Activated naive CD4-positive, alpha-beta T cell treated with anti-CD3 and anti-CD28 coated beads, Interleukin-2, amount 50 U/mL, for 72 hours (primary cell): ENCODE measurements around the gene MIPEP. TPM values are rescaled to one million over a fixed set of nuclear protein-coding genes. Genes with fewer than 3 reads are reported as not detected.
"Not testable (repeated sequence)": the region's sequence is repeated elsewhere in the genome, so short reads cannot be mapped to it uniquely, and the experiment has no call there.

Experiments used
- ATAC-seq, 2 donors: fragments of 150-1000 bp; cut with Tn5 transposase; 2 replicates each; pipeline ENCODE4 v1.10.0; 2021; ENCODE audit warnings: mild to moderate bottlenecking in 2 of 2, moderate library complexity in 2 of 2
- DNase-seq, 2 donors: peaks; one replicate each; pipeline ENCODE4 v3.0.0; 2021 to 2022; ENCODE audit warnings: low spot score in 2 of 2
- H3K27ac Mint-ChIP-seq, 2 donors: one replicate each; pipeline ENCODE4 v1.8.0; 2022; ENCODE audit warnings: mild to moderate bottlenecking in 2 of 2, mixed read lengths in 2 of 2
- H3K36me3 Mint-ChIP-seq, 2 donors: one replicate each; pipeline ENCODE4 v1.8.0; 2022; ENCODE audit warnings: mixed read lengths in 2 of 2
- H3K9me3 Mint-ChIP-seq, 2 donors: one replicate each; pipeline ENCODE4 v1.8.0; 2022; ENCODE audit warnings: mixed read lengths in 2 of 2
- total RNA-seq, 2 donors: library from RNA; stranded (reverse); gene quantifications; one replicate each; pipeline ENCODE4 v1.2.3, GENCODE V29; 2022

Gene MIPEP
- total RNA-seq, 2 donors from 2014 or later = 4.2 to 17.1 TPM

DNA sequence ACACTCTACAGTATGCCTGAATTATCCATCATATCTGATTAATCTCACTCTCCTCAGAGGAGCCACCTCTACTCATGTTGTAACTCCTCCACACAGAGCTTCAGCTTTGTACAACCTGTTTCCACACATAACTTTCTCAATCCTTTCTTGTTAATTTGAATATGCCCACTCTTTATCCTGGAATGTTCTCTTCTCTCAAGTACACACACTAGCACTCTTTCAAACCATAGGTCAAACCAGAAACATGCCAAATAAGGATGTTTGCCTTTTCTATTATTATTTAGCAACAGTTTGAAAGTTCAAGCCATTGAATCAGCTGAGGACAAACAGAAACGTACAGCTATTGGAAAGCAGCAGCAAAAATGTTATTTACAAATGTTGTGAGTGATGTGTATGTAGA is 110.3 kb downstream of the MIPEP start:
- no peak for ATAC-seq
- H3K27ac Mint-ChIP-seq = no peak overlapping the region
- peaks cover 17 to 18% of the 10 kb centered on the region in 2 donors for H3K36me3 Mint-ChIP-seq
- peaks cover 4 to 9% of the 10 kb centered on the region in 2 donors for H3K9me3 Mint-ChIP-seq
- DNase-seq = no peak

GRCh38 chr13:23778002-23778652 is 111.1 kb downstream of the MIPEP start:
- Mint-ChIP-seq H3K36me3 (peaks cover 13 to 17% of the 10 kb centered on the region in 2 donors), H3K9me3 (peaks cover 4 to 9% of the 10 kb centered on the region in 2 donors), H3K27ac (no peak overlapping the region)
- DNase-seq (no peak), ATAC-seq (no peak)

- DNase-seq (no peak), ATAC-seq (no peak)
- Mint-ChIP-seq H3K9me3 (peaks cover 4 to 9% of the 10 kb centered on the region in 2 donors), H3K27ac (no peak overlapping the region), H3K36me3 (peaks cover 13 to 17% of the 10 kb centered on the region in 2 donors)
Measured at GRCh38 chr13:23777575-23777870, 111.7 kb downstream of the MIPEP start.

DNA sequence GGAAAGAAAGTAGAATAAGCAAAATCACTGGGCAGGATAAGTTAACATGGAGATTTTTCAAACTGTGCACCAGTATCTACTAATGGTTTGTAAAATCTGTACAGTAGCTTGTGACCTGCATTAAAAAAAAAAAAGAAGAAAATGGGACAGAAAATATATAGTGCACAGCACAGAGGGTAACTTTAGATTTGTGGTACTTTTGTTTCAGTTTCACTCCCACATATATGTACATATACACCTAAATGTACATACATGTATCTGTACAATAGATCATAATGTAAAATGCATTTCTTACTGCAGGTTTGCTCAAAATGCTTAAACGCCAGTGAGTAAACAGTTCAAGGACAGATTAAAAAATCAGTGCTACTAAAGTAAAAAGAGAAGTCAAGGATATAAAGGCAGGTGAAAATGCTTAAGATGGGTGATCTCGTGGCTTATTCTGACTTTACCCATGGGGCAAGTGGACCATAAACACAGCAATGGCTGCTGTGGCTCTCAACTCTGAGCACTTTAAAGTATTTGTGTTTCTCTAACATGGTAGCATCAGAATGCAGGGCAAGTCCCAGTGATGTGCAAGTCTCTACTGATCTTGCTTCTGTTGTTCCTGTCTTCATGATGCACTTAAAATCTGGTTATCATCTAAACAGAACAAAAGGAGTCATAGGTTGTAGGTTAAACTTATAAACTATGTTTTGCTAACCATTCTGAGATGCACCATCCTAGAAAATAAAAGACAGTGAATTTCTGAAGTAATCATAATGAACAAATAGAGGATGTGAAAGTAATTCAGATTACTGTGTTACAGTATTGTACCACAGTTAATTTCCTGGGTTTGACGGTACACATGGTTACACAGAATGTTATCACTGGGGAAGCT is 112.3 kb downstream of the MIPEP start:
- H3K27ac Mint-ChIP-seq = no peak overlapping the region
- H3K9me3 Mint-ChIP-seq = peaks cover 3 to 4% of the 10 kb centered on the region in 2 donors
- H3K36me3 Mint-ChIP-seq = peaks cover 7 to 11% of the 10 kb centered on the region in 2 donors
- no peak for DNase-seq
- peak in 1 of 2 donors; percentile 24 for ATAC-seq

GRCh38 chr13:23772717-23773116 is 116.5 kb downstream of the MIPEP start:
- no peaks in the 10 kb centered on the region for H3K9me3 Mint-ChIP-seq
- H3K27ac Mint-ChIP-seq = no peak overlapping the region
- no peak for DNase-seq
- ATAC-seq = no peak
- H3K36me3 Mint-ChIP-seq = no peaks in the 10 kb centered on the region

DNA sequence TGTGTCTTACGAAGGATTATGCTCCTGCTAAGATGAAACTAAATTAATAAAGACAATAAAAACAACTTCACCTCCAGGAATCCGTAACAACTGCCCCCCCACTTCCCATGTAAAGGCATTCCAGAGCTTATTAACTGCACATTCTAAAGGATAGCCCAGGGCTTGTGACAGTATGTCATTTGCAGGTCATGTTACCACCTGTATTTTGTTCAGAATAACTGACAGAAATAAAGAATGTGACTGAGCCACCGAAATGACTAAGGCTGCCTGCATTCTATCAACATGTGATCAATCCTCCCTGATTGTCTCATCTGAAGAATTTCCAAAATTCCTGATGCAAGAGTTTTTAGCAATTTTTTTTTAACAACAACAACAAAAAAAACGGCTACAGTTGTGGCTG is 117.2 kb downstream of the MIPEP start:
- DNase-seq (no peak), ATAC-seq (no peak)
- no peak overlapping the region for H3K27ac Mint-ChIP-seq
- H3K9me3 Mint-ChIP-seq = no peaks in the 10 kb centered on the region
- no peaks in the 10 kb centered on the region for H3K36me3 Mint-ChIP-seq

GRCh38 chr13:23771552-23771951 is 117.6 kb downstream of the MIPEP start:
- Mint-ChIP-seq H3K27ac (no peak overlapping the region), H3K36me3 (no peaks in the 10 kb centered on the region), H3K9me3 (no peaks in the 10 kb centered on the region)
- ATAC-seq (peak in 1 of 2 donors; percentile 48), DNase-seq (no peak)

DNA sequence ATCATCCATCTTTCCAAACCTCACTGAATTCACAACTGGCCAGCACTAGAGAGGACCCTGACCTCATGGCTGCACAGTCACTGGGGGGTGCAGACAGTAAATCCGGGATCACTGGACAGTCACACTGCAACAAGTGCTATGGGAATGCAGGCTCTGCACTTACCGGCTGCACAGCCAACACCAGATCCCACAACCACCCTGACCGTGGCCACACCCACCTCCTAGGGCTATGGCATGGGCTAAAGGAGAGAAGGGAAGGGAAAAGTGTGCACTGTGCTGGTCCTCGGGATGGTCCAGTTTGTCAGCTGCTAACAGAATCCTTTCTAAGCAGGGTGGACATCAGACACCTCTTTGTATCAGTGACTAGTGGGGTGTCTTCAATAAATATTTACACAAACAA is 118.2 kb downstream of the MIPEP start:
- Mint-ChIP-seq H3K27ac (no peak overlapping the region), H3K36me3 (no peaks in the 10 kb centered on the region), H3K9me3 (no peaks in the 10 kb centered on the region)
- DNase-seq = no peak
- ATAC-seq = no peak

- DNase-seq = no peak
- Mint-ChIP-seq H3K36me3 (no peaks in the 10 kb centered on the region), H3K9me3 (no peaks in the 10 kb centered on the region), H3K27ac (no peak overlapping the region)
- ATAC-seq = no peak
Measured at GRCh38 chr13:23770428-23770827, 118.8 kb downstream of the MIPEP start.

DNA sequence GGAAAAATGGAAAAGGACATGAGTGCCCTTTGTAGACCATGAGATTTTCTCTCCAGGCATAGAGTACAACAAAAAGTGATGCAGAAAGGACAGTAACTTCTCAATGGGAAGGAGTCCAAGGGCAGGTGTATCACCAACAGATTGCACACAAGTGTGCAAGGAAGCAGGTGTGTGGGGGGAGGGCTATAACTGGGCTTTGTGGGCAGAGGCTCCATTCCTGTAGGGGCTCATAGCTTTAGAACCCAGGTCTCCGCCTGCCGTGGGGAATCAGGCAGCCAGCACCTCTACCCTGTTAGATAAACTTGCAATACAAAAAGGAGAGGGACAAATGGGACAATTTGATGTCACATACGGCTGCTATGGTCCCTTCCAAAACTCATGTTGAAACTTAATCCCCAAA is 119.8 kb downstream of the MIPEP start:
- Mint-ChIP-seq H3K27ac (no peak overlapping the region), H3K9me3 (no peaks in the 10 kb centered on the region), H3K36me3 (no peaks in the 10 kb centered on the region)
- DNase-seq (no peak), ATAC-seq (no peak)

- Mint-ChIP-seq H3K27ac (no peak overlapping the region), H3K36me3 (no peaks in the 10 kb centered on the region), H3K9me3 (no peaks in the 10 kb centered on the region)
- ATAC-seq = no peak
- DNase-seq = no peak
Measured at GRCh38 chr13:23767838-23768237, 121.4 kb downstream of the MIPEP start.

GRCh38 chr13:23766939-23767338 is 122.3 kb downstream of the MIPEP start:
- Mint-ChIP-seq H3K27ac (no peak overlapping the region), H3K9me3 (no peaks in the 10 kb centered on the region), H3K36me3 (no peaks in the 10 kb centered on the region)
- no peak for DNase-seq
- ATAC-seq = no peak

- Mint-ChIP-seq H3K9me3 (no peaks in the 10 kb centered on the region), H3K27ac (no peak overlapping the region), H3K36me3 (no peaks in the 10 kb centered on the region)
- no peak for ATAC-seq
- no peak for DNase-seq
Measured at GRCh38 chr13:23766283-23766682, 122.9 kb downstream of the MIPEP start.

DNA sequence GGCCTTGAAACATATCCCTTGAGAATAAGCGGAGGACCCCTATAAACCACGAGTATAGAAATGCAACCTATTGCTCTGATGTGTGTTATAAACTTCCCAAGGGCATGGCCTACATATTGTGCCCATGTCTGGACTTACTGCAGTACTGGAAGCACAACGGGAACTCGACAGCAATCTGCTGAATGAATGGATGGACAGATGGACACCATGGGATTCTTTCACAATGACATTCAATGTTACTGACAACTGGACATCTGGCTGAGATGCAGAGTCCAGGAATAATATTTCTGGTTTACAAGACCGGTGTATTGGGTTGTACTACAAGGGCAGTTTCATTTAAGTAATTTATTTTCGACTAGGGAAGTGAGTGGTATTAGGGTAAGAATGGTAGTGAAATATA is 123.7 kb downstream of the MIPEP start:
- no peak for DNase-seq
- Mint-ChIP-seq H3K27ac (no peak overlapping the region), H3K36me3 (no peaks in the 10 kb centered on the region), H3K9me3 (no peaks in the 10 kb centered on the region)
- no peak for ATAC-seq

DNA sequence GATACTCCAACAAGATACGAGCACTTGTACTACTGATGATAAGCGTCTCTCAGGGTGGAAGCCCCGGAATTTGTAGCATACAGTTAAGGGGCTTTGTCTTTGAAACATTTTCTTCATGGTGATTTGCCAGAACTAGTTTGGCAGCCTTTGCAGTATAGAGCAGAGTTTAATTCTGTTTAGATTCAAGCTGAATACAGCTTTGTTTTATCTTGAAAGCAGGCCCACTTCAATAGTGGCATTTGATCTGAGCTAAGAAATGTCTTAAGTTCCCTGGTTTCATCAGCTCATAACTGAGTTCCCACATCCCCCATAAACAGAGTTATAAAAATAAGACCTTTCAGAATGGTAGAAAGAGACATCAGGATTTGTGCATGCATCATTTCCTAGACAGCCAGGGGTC is 125.9 kb downstream of the MIPEP start:
- Mint-ChIP-seq H3K9me3 (no peaks in the 10 kb centered on the region), H3K36me3 (no peaks in the 10 kb centered on the region), H3K27ac (no peak overlapping the region)
- ATAC-seq (no peak), DNase-seq (no peak)

- ATAC-seq, H3K36me3 Mint-ChIP-seq, H3K9me3 Mint-ChIP-seq, H3K27ac Mint-ChIP-seq, DNase-seq: not testable (repeated sequence)
Measured at GRCh38 chr13:23761760-23762159, 127.4 kb downstream of the MIPEP start.

DNA sequence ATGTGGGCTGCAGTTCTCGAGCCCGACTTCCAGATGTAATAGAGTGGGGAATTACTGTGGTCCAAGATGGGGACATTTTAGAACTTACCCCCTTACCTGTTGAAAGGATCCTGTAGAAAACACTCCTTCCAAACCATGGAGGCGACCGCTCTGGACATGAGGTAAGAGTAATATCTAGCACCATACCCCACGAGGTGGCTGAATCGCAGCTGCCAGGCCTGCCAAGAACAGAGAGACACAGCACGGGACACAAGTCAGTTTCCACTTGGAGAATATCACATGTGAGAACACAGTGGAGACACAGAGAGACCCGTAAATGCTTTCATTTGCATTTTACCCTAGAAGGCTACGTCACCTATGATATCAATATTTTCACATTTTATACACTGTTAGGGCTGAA is 129.2 kb downstream of the MIPEP start:
- Mint-ChIP-seq H3K9me3 (no peaks in the 10 kb centered on the region), H3K36me3 (peaks cover 0 to 1% of the 10 kb centered on the region in 2 donors), H3K27ac (no peak overlapping the region)
- DNase-seq (no peak), ATAC-seq (no peak)
